Measurements from ENCODE around the gene LOX. TPM values are rescaled to one million over a fixed set of nuclear protein-coding genes. Genes with fewer than 3 reads are reported as not detected.

LOX gene
- total and polyA plus RNA-seq, 9 of the 15 experiments (the other 6 are each of a cell fraction or from before 2014, with no cell fraction given), result 0.06 to 0.09 TPM; not detected in 7

DNA sequence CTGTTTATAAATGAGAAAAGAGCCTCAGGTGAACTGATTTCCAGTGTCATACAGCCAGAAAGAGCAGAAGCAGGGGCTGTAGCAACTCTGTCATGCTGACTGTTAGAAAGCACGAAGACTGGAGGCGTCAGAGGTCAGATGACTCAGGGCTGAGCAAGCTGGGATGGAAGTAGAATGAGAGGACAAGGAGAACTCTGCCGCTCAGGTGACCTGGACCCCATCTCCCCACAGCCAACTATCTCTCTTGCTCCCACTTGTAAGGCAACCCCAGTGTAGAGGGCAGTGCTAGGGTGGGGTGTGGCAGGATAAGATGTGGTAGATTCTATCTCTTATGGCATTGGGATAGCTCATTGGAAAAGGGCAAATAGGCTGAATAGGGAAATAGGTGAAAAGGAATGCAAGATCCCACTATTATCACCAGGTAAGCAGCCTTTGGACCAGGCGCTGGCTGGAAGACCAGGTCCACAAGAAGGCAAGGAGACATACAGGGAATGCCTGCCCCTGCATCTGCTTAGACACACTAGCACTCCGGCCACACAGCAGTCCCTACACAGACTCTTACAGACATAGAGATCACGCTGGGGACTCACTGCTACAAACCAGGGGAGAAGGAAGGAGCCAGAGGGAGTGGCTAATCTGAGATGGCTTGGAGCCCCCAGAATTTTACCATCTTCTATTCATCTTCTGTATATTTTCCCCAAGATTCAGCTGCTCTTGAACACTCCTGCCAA, 21.2 kb upstream of the LOX start (continued):
- no peak for TF ChIP-seq TAF1 (IDR thresholded peaks at IDR 0.05; ENCODE audit: control insufficient read depth, extremely low read depth, insufficient read depth, low read length, severe bottlenecking)
- TF ChIP-seq BHLHE40 (IDR thresholded peaks at IDR 0.05; ENCODE audit: low read length), result peak; percentile 49; the same call in 1 of the 2 replicates
- TF ChIP-seq NR2F6 (CRISPR knock-in tag; IDR thresholded peaks at IDR 0.05), result no peak
- no peak for TF ChIP-seq TARDBP (IDR thresholded peaks at IDR 0.05)
- TF ChIP-seq CREB1 (IDR thresholded peaks at IDR 0.05), result 0 out of 2 replicates have a peak, but pooled peaks have one; percentile 20
- no peak for TF ChIP-seq CREB1 (CRISPR knock-in tag; IDR thresholded peaks at IDR 0.05)
- no peak for TF ChIP-seq SAFB (IDR thresholded peaks at IDR 0.05; ENCODE audit: borderline replicate concordance, low read depth, low read length)
- TF ChIP-seq, protein P1, sequence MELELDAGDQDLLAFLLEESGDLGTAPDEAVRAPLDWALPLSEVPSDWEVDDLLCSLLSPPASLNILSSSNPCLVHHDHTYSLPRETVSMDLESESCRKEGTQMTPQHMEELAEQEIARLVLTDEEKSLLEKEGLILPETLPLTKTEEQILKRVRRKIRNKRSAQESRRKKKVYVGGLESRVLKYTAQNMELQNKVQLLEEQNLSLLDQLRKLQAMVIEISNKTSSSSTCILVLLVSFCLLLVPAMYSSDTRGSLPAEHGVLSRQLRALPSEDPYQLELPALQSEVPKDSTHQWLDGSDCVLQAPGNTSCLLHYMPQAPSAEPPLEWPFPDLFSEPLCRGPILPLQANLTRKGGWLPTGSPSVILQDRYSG (tag; conservative IDR thresholded peaks at IDR 0.05; ENCODE audit: low read depth), result no peak
- peak; percentile 62 for TF ChIP-seq DPF2 (IDR thresholded peaks at IDR 0.05)
- no peak for TF ChIP-seq MBD2 (IDR thresholded peaks at IDR 0.05; ENCODE audit: borderline replicate concordance, low read depth)
- peak; percentile 75 for TF ChIP-seq L3MBTL2 (IDR thresholded peaks at IDR 0.05)
- no peak for TF ChIP-seq NR2C2 (CRISPR knock-in tag; IDR thresholded peaks at IDR 0.05)
- TF ChIP-seq NR2C2 (tag; IDR thresholded peaks at IDR 0.05), result peak; percentile 72
- TF ChIP-seq, protein P2, sequence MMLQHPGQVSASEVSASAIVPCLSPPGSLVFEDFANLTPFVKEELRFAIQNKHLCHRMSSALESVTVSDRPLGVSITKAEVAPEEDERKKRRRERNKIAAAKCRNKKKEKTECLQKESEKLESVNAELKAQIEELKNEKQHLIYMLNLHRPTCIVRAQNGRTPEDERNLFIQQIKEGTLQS (IDR thresholded peaks at IDR 0.05), result peak; percentile 71
- TF ChIP-seq, protein P2 (CRISPR knock-in tag; conservative IDR thresholded peaks at IDR 0.05), result no peak
- TF ChIP-seq DNMT1 (IDR thresholded peaks at IDR 0.05), result no peak
- TF ChIP-seq KLF10 (CRISPR knock-in tag; IDR thresholded peaks at IDR 0.05), result no peak
- TF ChIP-seq EP400 (IDR thresholded peaks at IDR 0.05), result no peak
- no peak for TF ChIP-seq STAT5A (IDR thresholded peaks at IDR 0.05; ENCODE audit: borderline replicate concordance, low read length)
- no peak for TF ChIP-seq EWSR1 (IDR thresholded peaks at IDR 0.05; ENCODE audit: borderline replicate concordance, low read depth, partially characterized antibody)
- TF ChIP-seq HDAC3 (IDR thresholded peaks at IDR 0.05; ENCODE audit: borderline replicate concordance, partially characterized antibody), result no peak
- TF ChIP-seq MYNN (IDR thresholded peaks at IDR 0.05), result no peak
- TF ChIP-seq MYNN (CRISPR knock-in tag; IDR thresholded peaks at IDR 0.05), result no peak

All from K562 (cell line).